ENCODE data around the gene MRPL2.

MRPL2 gene

GRCh38 chr6:43020052-43020705 is 39.1 kb downstream of the MRPL2 start:
- DNase-seq (ENCODE audit: low spot score), result no peak

DNA sequence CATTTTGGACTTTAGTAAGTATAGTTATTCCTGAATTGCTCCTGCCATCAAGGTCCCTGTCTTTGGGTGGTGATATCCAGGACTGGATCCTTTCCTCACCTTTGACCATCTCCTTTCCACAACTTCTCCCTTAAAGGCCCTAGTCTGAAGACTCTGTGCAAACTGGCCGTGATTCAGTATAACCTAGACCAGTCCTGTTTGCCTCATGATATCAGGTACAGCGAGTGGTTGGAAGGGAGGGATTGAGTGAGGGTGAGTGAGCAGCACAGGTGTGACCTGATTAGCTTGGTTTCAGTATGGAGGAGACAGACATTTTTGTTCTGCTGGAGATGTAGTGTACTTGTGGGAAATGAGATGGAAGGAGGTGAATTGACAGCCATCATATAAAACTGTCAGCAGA is 40.1 kb downstream of the MRPL2 start:
- DNase-seq (ENCODE audit: low spot score), result no peak

DNA sequence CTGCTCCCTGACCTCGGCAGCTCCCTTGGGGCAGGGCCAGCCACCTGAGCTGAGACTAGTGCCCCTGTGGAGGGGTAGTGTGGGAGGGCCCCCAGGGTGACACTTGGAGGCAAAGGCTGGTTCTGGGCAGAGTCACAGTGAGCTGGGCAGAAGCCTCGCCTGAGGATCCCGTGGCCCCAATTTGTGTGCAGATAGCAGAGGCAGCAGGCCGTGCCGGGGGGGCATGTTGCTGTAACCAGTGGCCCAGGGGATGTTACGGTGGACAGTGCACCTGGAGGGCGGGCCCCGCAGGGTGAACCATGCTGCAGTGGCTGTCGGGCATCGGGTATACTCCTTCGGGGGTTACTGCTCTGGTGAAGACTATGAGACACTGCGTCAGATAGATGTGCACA is 42.3 kb downstream of the MRPL2 start:
- DNase-seq (ENCODE audit: low spot score), result no peak

- no peak for DNase-seq (ENCODE audit: low spot score)
These were observed 42.9 kb downstream of the MRPL2 start for GRCh38 chr6:43016176-43016942.

- no peak for DNase-seq (ENCODE audit: low spot score)
These were observed 44.8 kb downstream of the MRPL2 start for GRCh38 chr6:43014434-43014909.

GRCh38 chr6:43013843-43014433 is 45.3 kb downstream of the MRPL2 start, which contains the start of the genes KLHDC3 and MEA1:
Gene KLHDC3, plus strand, starts transcription at chr6:43014249. Its CDS starts 2,944 bp downstream, at chr6:43017193.
Gene MEA1, minus strand, starts transcription at chr6:43013946. Its CDS starts 133 bp downstream, at chr6:43013813.
- peak; percentile 99 for DNase-seq (ENCODE audit: low spot score)

DNA sequence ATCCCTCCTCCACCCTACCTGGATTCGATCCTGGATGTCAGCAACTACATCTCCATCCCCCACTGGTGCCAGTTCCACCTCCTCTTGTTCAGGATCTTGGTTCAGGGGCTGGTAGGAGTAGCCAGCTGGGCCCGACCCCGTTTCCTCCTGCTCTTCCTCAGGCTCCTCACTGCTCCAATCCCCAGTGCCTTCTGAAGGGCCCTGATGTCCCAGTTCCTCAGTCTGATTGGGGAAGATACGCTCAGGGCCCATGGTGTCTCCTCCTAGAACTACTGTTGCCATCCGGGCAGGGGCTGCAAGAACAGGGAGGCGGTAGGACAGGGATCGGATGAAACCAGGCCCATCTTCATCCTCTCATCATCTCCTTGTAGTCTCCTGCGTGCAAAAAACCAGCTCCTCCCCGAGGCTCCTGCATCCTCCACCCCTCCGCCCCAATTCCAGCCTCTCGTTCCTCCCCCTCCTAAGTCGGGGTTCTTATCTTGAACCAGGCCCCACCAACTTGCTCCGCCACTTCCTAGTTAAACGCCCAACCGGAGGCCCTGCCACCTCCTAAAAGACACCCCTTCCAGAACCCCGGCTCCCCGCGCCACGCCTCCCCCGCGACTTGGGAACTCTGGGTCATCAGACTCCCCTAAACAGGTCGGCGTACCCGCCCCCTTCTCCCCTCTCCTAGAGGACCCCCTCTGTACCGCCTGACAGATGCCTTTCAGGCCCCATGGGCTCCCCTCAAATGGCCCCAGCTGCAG is 46.0 kb downstream of the MRPL2 start:
- DNase-seq (ENCODE audit: low spot score), result no peak

GRCh38 chr6:43012364-43012763 is 46.9 kb downstream of the MRPL2 start:
- DNase-seq (ENCODE audit: low spot score), result no peak

DNA sequence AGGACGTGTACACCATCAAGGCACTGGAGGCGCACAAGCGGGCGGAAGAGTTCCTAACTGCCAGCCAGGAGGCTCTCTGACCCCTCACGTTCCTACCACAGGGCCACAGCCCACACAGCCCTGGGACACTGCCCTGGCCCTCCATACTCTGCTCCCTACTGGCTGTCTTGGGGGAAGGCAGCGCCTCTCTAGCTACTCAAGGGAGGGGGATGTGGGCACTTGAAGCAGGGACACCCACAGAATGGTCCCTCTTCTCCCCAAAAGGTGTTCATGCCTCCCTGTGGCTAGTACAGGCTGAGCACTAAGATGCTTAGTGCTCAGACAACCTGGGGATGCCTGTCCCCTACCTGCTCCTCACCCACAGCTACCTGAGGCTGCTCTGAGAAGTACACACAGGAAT is 48.0 kb downstream of the MRPL2 start:
- DNase-seq (ENCODE audit: low spot score), result no peak

DNA sequence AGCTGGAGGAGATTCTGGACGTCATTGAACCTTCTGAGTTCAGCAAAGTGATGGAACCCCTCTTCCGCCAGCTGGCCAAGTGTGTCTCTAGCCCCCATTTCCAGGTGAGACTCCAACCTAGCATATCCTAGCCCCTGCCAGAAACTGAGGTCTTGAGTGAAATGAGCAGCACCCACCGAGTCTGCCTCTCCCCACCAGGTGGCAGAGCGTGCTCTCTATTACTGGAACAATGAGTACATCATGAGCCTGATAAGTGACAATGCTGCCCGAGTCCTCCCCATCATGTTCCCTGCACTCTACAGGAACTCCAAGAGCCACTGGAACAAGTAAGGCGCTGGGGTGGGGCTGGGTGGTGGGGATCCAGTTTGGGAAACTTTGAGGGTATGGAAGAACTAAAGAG is 50.1 kb downstream of the MRPL2 start:
- DNase-seq (ENCODE audit: low spot score), result peak; percentile 41

DNA sequence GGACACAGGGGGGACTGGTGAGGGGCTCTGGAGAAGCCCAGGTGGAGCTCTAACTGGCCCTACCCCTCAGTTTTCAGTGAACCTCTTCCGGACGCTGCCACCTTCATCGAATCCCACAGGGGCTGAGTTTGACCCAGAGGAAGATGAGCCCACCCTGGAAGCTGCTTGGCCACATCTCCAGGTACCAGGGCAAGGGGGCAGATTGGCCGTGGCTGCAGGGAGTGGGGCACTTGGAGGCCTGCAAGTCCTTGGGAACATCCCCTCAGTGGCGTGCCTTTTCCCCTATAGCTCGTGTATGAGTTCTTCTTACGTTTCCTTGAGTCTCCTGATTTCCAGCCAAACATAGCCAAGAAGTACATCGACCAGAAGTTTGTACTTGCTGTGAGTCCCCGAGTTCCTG is 52.1 kb downstream of the MRPL2 start:
- DNase-seq (ENCODE audit: low spot score), result no peak

GRCh38 chr6:43006251-43006650 is 53.0 kb downstream of the MRPL2 start:
- no peak for DNase-seq (ENCODE audit: low spot score)

GRCh38 chr6:43005844-43006243 is 53.4 kb downstream of the MRPL2 start:
- no peak for DNase-seq (ENCODE audit: low spot score)
